ENCODE data around the gene GPR141.
"Not testable (repeated sequence)": the region's sequence is repeated elsewhere in the genome, so short reads cannot be mapped to it uniquely, and the experiment has no call there.

Gene GPR141

DNA sequence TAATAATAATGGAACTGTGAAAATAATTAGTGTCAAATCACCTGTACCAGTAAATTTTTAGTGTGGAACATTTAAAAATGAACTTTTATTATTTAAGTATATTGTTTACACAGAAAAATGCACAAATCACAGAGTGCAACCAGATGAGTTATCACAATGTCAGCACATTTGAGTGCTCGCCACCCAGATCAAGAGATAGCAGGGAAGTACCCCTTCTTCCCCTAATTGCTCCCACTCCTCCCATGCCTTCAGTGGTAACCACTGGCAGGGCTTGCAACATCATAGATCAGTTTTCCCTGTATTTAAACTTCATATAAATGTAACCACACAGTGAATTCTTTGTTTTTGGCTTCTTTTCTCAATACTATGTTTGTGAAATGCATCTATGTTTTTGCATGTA is 7.8 kb upstream of the GPR141 start:
- no peak for DNase-seq
- intact Hi-C loops (cut with DNase I): no loop called here

DNA sequence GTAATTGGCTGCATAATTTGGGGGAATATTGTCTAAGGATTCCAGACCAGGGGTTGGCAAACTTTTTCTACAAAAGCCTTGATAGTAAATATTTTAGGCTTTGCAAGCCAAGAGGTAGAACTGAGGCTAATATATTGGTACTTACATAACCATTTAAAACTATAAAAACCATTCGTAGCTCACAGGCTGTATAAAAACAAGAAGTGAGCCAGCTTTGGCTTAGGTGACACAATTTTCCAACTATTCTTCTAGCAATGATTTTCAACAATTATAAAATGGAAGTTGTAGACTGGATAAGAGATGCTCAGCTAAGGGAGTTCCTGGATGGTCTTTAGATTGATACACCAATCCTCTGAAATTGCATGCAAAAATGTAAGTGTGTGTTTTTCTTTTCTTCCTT is 1.4 kb downstream of the GPR141 start:
- intact Hi-C loops (cut with DNase I): no loop called here
- no peak for DNase-seq

DNA sequence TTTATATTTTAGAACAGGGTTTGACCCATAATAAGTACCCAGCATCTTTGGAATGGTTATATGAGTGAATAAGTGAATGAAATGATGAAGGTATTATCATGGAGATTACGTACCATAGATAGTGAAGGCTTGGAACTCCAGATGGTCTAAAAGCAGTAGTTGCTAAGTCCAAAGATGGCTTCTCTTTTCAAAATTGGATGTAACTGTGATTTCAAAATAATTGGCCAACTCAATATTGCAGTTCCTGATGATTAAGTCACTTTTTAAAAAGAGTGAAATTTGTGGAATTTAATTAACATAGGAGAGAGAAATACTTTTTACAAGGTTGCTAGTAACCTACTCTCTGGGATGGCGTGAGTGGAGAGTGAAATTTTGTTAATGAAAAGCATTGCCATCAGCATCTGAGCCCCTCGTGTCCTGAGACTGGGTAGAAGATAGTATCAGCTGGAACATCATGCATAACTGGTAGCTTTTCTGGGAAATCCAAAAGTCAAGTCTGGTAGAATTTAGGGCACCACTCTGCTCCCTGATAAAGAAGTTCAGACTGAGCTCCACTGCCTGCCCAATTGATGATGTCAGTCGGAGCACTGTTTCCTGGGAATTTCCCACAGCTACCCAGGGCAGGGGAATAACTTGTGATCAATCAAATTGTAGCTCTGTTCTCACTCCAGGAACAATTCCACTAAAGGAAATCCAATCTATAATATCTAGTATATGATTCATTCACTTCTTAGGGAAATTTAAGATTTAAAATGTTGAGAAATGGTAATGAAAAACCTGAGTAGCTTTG is 3.2 kb downstream of the GPR141 start:
- intact Hi-C loops (cut with DNase I): no loop called here
- DNase-seq: no peak

DNA sequence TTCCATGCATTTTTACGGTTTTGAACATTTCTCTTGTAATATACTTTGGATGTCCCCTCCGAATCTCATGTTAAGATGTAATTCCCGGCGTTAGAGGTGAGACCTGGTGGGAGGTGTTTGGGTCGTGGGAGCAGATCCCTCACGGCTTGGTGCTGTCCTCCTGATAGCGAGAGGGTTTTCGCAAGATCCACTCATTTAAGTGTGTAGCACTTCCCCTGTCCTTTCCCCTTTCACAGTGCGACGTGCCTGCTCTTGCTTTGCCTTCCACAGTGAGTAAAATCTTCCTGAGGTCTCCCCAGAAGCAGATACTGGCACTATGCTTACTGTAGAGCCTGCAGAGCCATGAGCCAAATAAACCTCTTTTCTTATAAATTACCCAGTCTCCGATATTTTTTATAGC is 6.6 kb downstream of the GPR141 start:
- intact Hi-C loops (cut with DNase I): no loop called here
- DNase-seq: no peak

DNA sequence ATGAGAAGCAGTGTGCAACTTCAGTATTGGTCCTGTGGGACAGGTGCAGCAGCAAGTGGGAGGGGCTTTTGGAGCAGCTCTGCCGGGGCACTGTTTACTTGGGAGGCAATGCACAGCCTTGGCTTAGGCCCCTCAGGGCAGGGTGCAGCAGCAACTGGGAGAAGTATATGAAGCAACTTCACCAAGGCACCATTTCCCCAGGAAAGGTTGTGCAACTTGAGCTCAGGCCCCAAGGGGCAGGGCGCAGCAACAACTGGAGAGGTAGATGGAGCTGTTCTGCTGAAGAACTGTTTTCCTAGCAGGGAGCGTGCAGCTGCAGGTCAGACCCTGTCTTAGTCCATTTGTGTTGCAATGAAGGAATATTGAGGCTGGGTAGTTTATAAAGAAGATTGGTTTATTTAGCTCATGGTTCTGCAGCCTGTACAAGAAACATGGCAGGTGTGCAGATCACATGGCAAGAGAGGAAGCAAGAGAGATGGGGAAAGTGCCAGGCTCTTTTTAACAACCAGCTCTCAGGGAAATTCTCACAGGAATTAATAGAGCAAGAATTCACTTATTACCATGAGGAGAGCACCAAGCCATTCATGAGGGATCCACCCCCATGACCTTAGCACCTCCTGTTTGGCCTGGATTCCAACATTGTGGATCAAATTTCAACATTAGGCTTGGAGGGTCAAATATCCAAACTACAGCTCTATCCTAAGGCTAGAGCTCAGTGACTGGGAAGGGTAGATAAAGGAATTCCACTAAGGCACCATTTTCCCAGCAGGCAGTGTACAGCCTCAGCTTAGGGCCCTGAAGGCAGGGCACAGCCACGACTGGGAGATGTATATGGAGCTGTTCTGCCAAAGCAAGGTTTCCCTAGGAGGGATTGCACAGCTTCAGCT is 10.9 kb downstream of the GPR141 start:
- peak in 12 of 42 donors; percentile 7 to 47 (median 18) for DNase-seq

DNA sequence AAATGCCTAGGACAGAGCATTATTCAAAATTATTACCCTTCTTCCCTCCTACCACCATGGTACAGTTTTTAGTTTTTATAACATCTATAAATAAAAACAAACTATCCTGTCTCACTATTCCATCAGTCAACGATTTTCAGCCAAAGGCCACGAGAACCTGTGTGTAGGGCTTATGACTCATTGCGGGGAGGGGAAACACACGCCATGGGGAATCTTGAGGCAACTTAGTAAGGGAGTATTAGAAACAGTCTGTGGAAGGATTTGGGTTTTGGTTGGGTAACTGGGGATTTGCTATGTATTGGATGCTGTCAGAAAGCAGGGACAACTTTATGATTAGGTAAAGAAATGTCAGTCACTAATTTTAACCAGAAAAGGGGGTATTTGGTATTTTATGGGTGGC is 14.7 kb downstream of the GPR141 start:
- intact Hi-C loops (cut with DNase I): no loop called here
- no peak for DNase-seq

More for the DNA sequence above, 10.9 kb downstream of the GPR141 start:
- intact Hi-C loops (cut with DNase I): no loop called here

DNA sequence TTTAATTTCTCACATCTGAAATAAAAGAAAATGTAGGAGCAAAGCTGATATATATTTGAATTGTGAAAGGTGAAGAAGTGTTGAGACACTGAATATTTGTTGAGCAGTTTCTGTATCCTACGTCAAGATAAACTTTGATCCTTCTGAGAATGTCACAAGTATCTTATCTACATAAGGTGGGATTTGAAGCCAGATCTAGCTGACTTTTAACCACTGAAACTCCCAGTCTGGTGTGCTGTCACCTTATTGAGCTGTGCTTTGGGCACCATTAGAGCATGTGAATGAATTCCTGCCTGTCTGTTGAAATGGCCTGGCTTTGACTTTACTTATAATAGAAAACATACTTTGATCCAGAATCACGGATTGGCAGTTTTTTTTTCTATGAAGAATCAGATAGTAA is 15.2 kb downstream of the GPR141 start:
- intact Hi-C loops (cut with DNase I): no loop called here
- no peak for DNase-seq

DNA sequence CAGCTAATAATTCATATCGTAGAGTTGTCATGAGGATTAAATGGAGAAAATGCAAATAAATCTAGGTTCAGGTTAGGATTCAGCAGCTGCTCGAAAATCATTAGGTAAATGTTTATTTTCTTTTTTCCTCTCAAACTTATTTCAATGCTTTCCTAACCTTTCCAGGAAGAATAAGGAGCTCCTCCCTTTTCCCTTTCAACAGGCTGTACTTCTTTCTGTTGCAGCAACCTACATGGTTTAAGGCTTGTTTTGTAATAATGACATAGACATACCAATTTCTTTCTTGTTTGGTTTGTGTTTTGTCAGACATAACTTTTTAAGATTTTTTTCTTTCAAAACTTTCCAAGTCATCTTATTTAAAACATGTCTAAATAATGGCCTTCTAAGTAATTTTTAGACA is 18.2 kb downstream of the GPR141 start:
- intact Hi-C loops (cut with DNase I): no loop called here
- DNase-seq: no peak

DNA sequence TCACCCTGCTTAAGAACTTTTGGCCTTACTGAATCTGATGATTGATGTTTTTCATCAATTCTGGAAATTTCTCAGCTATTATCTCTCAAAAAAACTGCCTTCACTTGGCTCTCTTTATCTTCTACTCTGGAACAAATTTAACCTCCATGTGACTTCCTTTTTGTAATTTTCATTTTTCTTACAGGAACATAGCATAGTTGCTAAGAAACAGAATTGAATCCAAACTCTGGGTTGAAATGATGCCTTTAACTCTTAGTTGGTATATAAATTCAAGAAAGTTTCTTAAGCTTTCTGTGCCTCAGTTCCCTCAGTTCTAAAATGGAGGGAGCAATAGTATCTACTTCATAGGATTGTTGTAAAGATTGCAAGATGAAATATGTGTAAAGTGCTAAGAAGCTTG is 19.8 kb downstream of the GPR141 start:
- intact Hi-C loops (cut with DNase I): no loop called here

DNA sequence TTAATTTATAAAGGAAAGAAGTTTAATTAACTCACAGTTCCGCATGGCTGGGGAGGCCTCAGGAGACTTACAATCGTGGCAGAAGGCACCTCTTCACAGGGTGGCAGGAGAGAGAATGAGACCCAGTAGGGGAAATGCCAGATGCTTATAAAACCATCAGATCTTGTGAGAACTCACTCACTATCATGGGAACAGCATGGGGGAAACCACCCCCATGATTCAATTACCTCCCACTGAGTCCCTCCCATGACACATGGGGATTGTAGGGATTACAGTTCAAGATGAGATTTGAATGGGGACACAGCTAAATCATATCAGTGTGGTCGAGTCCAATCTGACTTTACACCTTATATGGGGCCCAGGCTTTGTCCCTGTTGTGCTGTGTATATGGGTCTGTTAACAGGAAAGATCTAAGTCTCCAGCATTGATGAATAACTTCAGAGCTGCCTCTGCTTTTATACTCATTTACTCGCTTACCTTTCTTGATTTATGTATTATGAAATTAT is 20.8 kb downstream of the GPR141 start:
- intact Hi-C loops (cut with DNase I); DNase-seq: not testable (repeated sequence)

More for the DNA sequence above, 19.8 kb downstream of the GPR141 start:
- DNase-seq: no peak

DNA sequence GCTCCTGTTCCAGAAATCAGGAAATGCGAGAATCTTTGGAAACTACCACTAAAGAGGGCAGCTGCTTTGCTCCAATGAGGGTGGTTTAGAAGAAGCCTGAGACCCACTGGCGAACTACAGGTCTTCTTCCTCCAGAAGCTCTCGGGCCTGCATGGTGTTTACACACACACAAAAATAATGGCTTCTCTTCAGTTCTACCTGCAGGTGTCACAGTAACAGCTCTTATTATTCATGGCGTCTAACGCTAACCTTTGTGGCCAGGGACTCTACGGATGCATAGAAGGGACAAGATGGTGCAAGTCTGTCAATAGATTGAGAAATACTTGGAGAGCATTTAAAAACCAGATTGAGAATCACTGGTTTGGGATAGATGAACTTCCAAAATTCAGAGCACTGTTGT is 22.4 kb downstream of the GPR141 start:
- intact Hi-C loops (cut with DNase I): no loop called here
- no peak for DNase-seq

DNA sequence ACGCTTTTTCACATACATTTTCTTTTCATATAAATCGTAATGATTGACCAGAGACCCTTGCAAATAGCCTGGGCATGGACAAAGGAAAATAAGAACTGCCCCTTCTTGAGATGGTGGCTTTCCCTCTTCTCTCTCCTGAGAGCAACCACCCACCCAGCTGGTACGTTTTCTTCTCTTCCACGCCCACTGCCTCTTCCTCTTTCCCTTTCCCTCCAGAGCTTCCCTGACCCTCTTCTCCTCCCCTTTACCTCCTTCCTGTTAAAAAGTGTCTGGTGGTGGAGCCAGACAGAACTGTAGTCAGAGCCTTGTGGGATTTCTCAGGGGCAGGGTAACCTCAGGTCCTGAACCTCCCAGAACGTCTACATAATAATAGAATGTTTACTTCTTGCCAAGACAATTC is 23.2 kb downstream of the GPR141 start:
- DNase-seq: no peak
- intact Hi-C loops (cut with DNase I): no loop called here

DNA sequence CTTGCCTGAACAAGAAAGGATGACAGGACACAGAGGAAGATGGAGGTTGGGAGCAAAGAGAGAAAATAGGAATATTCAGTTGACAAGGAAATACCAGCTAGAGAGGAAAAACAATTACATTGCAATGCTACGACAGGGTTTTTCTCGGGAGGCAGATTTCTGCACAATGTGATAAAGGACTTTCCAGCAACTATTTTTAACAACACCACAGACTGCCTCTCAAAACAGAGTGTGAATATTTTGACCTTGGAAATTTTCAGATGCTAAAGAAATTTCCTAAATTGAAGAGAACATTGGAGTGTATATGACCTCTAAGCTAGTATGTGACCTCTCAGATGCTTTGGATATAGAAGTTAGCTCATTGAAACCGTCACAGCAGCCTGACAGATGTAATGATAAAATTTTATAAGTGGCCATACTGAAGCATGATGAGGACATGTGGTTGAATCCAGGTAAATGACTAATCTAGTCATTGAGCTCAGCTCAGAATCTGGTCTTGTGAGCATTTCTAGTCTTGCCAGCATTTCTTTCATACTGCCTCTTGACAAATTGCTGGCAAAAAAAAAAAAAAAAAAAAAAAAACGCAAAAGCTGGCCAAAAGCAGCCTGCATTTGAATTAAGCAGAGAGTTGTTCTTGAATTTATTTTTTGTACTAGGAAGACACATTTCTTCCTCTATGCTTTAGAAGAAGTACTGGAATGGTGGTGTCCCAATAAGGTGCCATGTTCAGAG is 24.4 kb downstream of the GPR141 start:
- DNase-seq: no peak
- intact Hi-C loops (cut with DNase I): no loop called here

DNA sequence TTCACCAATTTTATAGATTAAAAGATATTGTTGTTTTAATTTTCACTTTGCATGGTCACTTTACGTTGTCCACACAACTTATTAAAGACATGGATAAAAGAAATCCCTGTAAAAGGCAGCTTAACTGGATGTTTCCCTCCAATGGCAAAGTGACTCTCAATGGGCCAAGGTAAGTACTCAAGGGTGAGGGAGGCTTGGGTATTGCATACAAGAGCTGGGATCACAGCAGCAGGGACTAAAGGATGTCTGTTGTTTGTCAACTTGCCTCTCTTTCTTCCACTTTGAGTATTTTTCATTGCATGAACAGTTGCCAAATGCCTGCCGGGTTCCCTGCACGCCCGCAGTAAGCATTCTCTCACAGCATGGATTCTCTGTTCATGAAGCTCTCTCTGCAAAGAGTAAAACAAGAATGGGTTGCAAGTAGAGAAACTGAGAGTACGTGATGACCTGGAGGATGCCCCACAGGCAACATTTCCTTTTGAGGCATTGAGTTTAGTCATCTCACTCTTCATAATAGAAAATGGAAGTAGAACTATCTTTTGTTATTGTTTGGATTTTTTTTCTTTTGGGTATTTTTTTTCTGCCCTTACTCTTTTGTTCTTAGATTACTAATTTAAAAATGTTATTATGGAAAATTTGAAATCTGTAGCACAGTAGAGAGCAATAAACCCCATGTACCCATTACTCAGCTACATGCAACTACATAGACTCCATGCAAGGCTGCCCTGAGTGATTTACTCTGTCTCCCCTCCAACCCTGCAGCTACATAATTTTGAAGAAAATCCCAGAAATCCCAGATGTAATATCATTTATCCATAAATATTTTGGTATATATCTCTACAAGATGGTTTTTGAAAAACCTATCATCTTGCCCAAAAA is 26.3 kb downstream of the GPR141 start:
- intact Hi-C loops (cut with DNase I): no loop called here
- DNase-seq: no peak

DNA sequence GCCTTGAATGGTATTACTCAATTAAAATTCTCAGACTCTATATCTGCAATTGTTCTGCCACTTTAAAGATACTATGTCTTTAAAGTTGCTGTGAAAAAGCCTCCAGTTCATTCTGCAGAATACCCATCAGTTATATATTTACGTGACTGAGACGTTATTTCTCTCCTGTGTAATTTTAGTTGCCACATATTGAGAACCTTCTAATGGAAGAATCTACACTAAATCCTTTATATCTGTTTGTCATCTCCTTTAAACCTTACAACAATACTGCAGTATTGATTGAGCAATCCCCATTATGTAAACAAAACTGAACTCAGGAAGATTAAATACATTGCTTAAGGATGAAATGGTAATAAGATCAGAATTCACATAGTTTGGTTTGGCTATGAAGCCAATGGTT is 30.0 kb downstream of the GPR141 start:
- DNase-seq: no peak
- intact Hi-C loops (cut with DNase I): no loop called here

DNA sequence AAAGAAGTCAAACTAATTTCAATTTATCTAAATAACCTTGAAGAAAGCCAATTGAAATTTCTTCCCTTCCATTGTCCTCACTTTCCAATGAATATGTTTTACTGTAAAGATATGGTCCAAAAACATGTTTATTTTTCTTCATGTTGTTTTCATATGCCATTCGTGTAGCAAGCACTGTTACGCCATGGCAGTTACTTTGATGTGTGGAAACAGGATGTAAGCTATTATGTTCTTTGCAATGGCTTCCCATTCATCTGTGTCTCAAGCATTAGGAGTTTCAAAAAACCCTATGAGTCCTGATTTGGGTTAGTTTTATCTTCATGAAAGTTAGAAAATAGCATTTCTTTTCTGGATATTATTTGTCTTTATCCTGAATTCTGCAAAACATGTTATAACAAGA is 31.0 kb downstream of the GPR141 start:
- intact Hi-C loops (cut with DNase I): no loop called here

DNA sequence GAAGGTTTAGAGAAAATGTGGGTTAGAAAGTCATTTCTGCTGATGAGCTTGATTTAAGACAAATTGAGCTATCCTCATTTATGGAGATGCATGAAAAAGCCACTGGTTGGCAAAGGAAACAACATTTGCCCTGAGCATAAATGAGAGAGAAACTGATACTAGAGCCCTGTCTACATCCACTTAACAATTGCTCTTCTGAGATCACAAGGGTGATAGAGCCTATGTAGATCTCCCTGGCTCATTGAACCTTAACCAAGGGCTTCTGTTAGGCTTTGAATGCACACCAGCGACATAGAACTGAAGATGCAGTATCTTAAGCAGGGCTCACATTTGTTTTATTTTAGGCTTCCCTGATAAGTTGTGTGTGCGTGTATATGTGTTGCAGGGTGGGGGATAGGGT is 35.0 kb downstream of the GPR141 start:
- intact Hi-C loops (cut with DNase I): no loop called here
- DNase-seq: no peak

More for the DNA sequence above, 31.0 kb downstream of the GPR141 start:
- DNase-seq: no peak

DNA sequence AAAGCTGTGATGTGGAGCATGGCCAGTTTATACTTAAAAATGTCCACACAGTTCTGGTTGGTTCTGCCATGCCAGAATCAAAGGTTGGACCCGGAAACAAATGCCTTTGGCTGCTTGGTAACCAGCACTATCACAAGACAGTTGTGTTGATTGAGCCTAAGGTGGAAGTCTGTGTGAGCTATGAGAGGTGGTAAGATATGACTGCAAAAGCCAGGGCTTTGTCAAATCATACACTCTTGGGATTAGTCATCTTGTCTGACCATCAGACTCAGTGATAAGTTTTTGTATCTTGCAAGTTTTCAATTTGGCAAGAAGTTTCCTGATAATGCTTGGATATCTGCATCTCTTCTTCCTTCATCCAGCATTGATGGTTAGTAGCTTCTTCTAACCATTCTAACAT is 35.5 kb downstream of the GPR141 start:
- intact Hi-C loops (cut with DNase I): no loop called here
- no peak for DNase-seq

DNA sequence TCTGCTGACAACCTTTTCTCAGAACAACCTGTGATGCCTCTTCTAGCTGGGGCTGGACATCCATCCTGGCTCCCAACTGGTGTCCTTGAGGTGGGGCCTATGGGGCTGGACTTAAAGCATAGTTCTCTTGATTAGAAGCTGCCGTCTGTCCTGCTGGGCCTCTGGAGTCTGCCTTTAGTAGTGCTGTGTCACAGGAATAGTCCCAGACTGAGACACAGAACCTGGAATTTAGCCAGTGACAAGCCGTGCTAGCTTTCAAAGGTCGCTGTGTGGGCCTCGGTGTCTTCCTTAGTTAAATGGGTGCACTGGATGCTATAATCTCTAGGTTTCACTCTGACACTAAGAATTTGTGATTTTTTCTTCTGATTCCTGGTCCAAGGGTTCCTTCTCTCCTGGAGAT is 41.2 kb downstream of the GPR141 start:
- peak in 2 of 42 donors; percentile 6 to 44 for DNase-seq
- intact Hi-C loops (cut with DNase I): no loop called here

All from head of caudate nucleus (tissue), 42 donors.